Activated B cell treated with CpG ODN at 0.5 μM for 24 hours (primary cell): Measurements from ENCODE around the gene RMI2. TPM values are rescaled to one million over a fixed set of nuclear protein-coding genes. Genes with fewer than 3 reads are reported as not detected.

Experiments used
- ATAC-seq: fragments of 200-7000 bp; cut with Tn5 transposase; one replicate; pipeline ENCODE4 v1.10.0; 2021; ENCODE audit warnings: low read depth, mild to moderate bottlenecking, moderate library complexity
- CTCF ChIA-PET: fragments of 350-600 bp; sonication (Branson Sonifier 250); formaldehyde crosslinking; loops from one replicate; lab custom pipeline; 2021; ENCODE audit warnings: antibody characterized with exemption; lab: Charles Lee
- POLR2A ChIA-PET: fragments of 350-600 bp; sonication (Branson Sonifier 250); formaldehyde crosslinking; loops from one replicate; lab custom pipeline; 2021; ENCODE audit warnings: antibody characterized with exemption; lab: Charles Lee
- DNase-seq: peaks from one replicate; pipeline ENCODE4 v3.0.0; 2022
- H3K27ac Mint-ChIP-seq: one replicate; pipeline ENCODE4 v1.8.0; 2020; ENCODE audit warnings: mixed read lengths
- H3K27me3 Mint-ChIP-seq: one replicate; pipeline ENCODE4 v1.8.0; 2021; ENCODE audit warnings: mixed read lengths
- H3K36me3 Mint-ChIP-seq: one replicate; pipeline ENCODE4 v1.8.0; 2021; ENCODE audit warnings: low read depth, mixed read lengths
- H3K4me1 Mint-ChIP-seq: one replicate; pipeline ENCODE4 v1.8.0; 2021; ENCODE audit warnings: mixed read lengths
- H3K4me3 Mint-ChIP-seq: one replicate; pipeline ENCODE4 v1.8.0; 2020; ENCODE audit warnings: mild to moderate bottlenecking, mixed read lengths
- H3K9me3 Mint-ChIP-seq: one replicate; pipeline ENCODE4 v1.8.0; 2020; ENCODE audit warnings: mixed read lengths
- intact Hi-C: fragments of 100-400 bp; cut with micrococcal nuclease; formaldehyde crosslinking; loops from one replicate; pipeline ENCODE4 v1.15.1; 2024
- total RNA-seq: library from RNA; stranded (reverse); gene quantifications from 2 replicates; pipeline ENCODE4 v1.2.3, GENCODE V29; 2022
- TF ChIP-seq, protein P1 (sequence below): fragments of 200-600 bp; IDR thresholded peaks from one replicate; pipeline ENCODE4 v1.8.0; 2022; ENCODE audit warnings: antibody characterized with exemption, mild to moderate bottlenecking

The RMI2 gene
- total RNA-seq, 1 donor from 2014 or later, result 8.1 TPM

GRCh38 chr16:11389631-11390565 lies 44.6 kb downstream of the RMI2 start:
- no peak overlapping the region for H3K27ac Mint-ChIP-seq
- DNase-seq (no peak), ATAC-seq (no peak)
- intact Hi-C loops, result loop anchor here (10.0 kb wide), 1 partner anchor 65 kb away; no protein-coding TSS in a partner anchor
- no peaks in the 10 kb centered on the region for H3K36me3 Mint-ChIP-seq
- TF ChIP-seq, protein P1, sequence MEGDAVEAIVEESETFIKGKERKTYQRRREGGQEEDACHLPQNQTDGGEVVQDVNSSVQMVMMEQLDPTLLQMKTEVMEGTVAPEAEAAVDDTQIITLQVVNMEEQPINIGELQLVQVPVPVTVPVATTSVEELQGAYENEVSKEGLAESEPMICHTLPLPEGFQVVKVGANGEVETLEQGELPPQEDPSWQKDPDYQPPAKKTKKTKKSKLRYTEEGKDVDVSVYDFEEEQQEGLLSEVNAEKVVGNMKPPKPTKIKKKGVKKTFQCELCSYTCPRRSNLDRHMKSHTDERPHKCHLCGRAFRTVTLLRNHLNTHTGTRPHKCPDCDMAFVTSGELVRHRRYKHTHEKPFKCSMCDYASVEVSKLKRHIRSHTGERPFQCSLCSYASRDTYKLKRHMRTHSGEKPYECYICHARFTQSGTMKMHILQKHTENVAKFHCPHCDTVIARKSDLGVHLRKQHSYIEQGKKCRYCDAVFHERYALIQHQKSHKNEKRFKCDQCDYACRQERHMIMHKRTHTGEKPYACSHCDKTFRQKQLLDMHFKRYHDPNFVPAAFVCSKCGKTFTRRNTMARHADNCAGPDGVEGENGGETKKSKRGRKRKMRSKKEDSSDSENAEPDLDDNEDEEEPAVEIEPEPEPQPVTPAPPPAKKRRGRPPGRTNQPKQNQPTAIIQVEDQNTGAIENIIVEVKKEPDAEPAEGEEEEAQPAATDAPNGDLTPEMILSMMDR, result no peak
- peaks cover 8% of the 10 kb centered on the region for H3K27me3 Mint-ChIP-seq
- H3K4me3 Mint-ChIP-seq, result no peak overlapping the region
- no peaks in the 10 kb centered on the region for H3K9me3 Mint-ChIP-seq
- H3K4me1 Mint-ChIP-seq, result no peaks in the 10 kb centered on the region
- ChIA-PET POLR2A (interaction anchor here (0.6 to 0.7 kb wide), 3 partner anchors 10 to 432 kb away, joined by 4 to 7 read pairs (median 6); no protein-coding TSS in a partner anchor), CTCF (interaction anchor here (1.0 kb wide), 1 partner anchor 424 kb away, joined by 3 read pairs; no protein-coding TSS in a partner anchor)

- Mint-ChIP-seq H3K9me3 (no peaks in the 10 kb centered on the region), H3K4me3 (no peak overlapping the region), H3K4me1 (peaks cover under 1% of the 10 kb centered on the region), H3K27ac (no peak overlapping the region), H3K36me3 (no peaks in the 10 kb centered on the region), H3K27me3 (peaks cover 8% of the 10 kb centered on the region)
- intact Hi-C loops, result loop anchor here (10.0 kb wide), 1 partner anchor 64 kb away; no protein-coding TSS in a partner anchor
- no peak for ATAC-seq
- DNase-seq, result no peak
- ChIA-PET POLR2A (interaction anchor here (0.6 to 0.9 kb wide), 3 partner anchors 9 to 218 kb away, joined by 3 to 15 read pairs (median 4); no protein-coding TSS in a partner anchor), CTCF (no interaction called here)
- TF ChIP-seq, protein P1, result no peak
Measured at GRCh38 chr16:11390573-11391495, 45.6 kb downstream of the RMI2 start.

GRCh38 chr16:11391576-11391975 lies 46.3 kb downstream of the RMI2 start:
- no peak for ATAC-seq
- H3K9me3 Mint-ChIP-seq, result no peaks in the 10 kb centered on the region
- intact Hi-C loops, result loop anchor here (10.0 kb wide), 1 partner anchor 63 kb away; no protein-coding TSS in a partner anchor
- no peaks in the 10 kb centered on the region for H3K36me3 Mint-ChIP-seq
- no peak overlapping the region for H3K27ac Mint-ChIP-seq
- H3K4me3 Mint-ChIP-seq, result no peak overlapping the region
- CTCF ChIA-PET, result no interaction called here
- TF ChIP-seq, protein P1, result no peak
- POLR2A ChIA-PET, result interaction anchor here (0.9 kb wide), 1 partner anchor 16 kb away, joined by 15 read pairs; no protein-coding TSS in a partner anchor
- peaks cover 4% of the 10 kb centered on the region for H3K4me1 Mint-ChIP-seq
- peaks cover 6% of the 10 kb centered on the region for H3K27me3 Mint-ChIP-seq
- no peak for DNase-seq

GRCh38 chr16:11392041-11392581 lies 46.9 kb downstream of the RMI2 start:
- POLR2A ChIA-PET, result no interaction called here
- no peaks in the 10 kb centered on the region for H3K9me3 Mint-ChIP-seq
- intact Hi-C loops, result loop anchor here (10.0 kb wide), 1 partner anchor 63 kb away; no protein-coding TSS in a partner anchor
- H3K4me1 Mint-ChIP-seq, result peaks cover 4% of the 10 kb centered on the region
- CTCF ChIA-PET, result no interaction called here
- no peak overlapping the region for H3K4me3 Mint-ChIP-seq
- DNase-seq (no peak), ATAC-seq (no peak)
- H3K36me3 Mint-ChIP-seq, result no peaks in the 10 kb centered on the region
- peaks cover 6% of the 10 kb centered on the region for H3K27me3 Mint-ChIP-seq
- TF ChIP-seq, protein P1, result no peak
- no peak overlapping the region for H3K27ac Mint-ChIP-seq
